A549 (cell line): ENCODE results near the gene GBF1. TPM values are rescaled to one million over a fixed set of nuclear protein-coding genes. Genes with fewer than 3 reads are reported as not detected.

Source experiments
- ATAC-seq, 2 experiments: fragments of 200-7000 bp in 1 of 2; fragments of >200 bp in 1 of 2; cut with Nextera tagmentation in 1 of 2; cut with Tn5 transposase in 1 of 2; 3 replicates each; pipeline versions ENCODE4 v1.8.0 to v1.9.1; 2018 to 2020; ENCODE audit warnings: mild to moderate bottlenecking in 1 of 2, moderate library complexity in 1 of 2
- CTCF ChIA-PET: fragments of 300-600 bp; sonication (Branson Sonifier 250); formaldehyde crosslinking; extraction: SDS; loops from one replicate; lab custom pipeline; 2021; ENCODE audit warnings: antibody characterized with exemption, inconsistent platforms; lab: Yijun Ruan, JAX
- POLR2A ChIA-PET: fragments of 350-600 bp; formaldehyde crosslinking; extraction: SDS; loops from one replicate; lab custom pipeline; 2021; ENCODE audit warnings: antibody characterized with exemption, inconsistent platforms; lab: Yijun Ruan, JAX
- DNase-seq, 2 experiments: peaks; one replicate each; pipeline versions ENCODE4 v3.0.0 to v3.0.0-alpha.2; 2011 to 2016; ENCODE audit warnings: low read depth in 1 of 2, low spot score in 1 of 2
- FAIRE-seq: peaks from 2 replicates; lab custom pipeline; 2011; peaks lifted over from hg19 to GRCh38; lab: Jason Lieb, UNC
- H3K27ac ChIP-seq, 2 experiments: fragments of >200 bp; sonication (Bioruptor Twin); formaldehyde crosslinking; 3 replicates each; pipeline ENCODE4 v1.5.1; 2016 to 2017
- H3K4me1 ChIP-seq: fragments of >200 bp; sonication (Bioruptor Twin); formaldehyde crosslinking; 3 replicates; pipeline ENCODE4 v1.6.1; 2016
- H3K4me2 ChIP-seq: fragments of >200 bp; sonication (Bioruptor Twin); formaldehyde crosslinking; 3 replicates; pipeline ENCODE4 v1.6.1; 2016
- H3K4me3 ChIP-seq: fragments of >200 bp; sonication (Bioruptor Twin); formaldehyde crosslinking; 3 replicates; pipeline ENCODE4 v1.5.1; 2016
- H3K9me3 ChIP-seq: fragments of >200 bp; sonication (Bioruptor Twin); formaldehyde crosslinking; 3 replicates; pipeline ENCODE4 v1.6.1; 2016
- CBX2 ChIP-seq: fragments of 200-600 bp; sonication (generic); IDR thresholded peaks from 2 replicates; pipeline ENCODE4 v1.6.1; 2016; ENCODE audit warnings: low read depth, mild to moderate bottlenecking, borderline replicate concordance
- CBX8 ChIP-seq: fragments of 200-600 bp; sonication (generic); IDR thresholded peaks from 2 replicates; pipeline ENCODE4 v1.6.1; 2016
- CEBPB ChIP-seq, 2 experiments: fragments of >200 bp in 1 of 2; sonication (Bioruptor Twin) in 1 of 2; formaldehyde crosslinking in 1 of 2; IDR thresholded peaks; 2 replicates each; pipeline ENCODE4 v1.6.1; 2012 to 2016
- CHD2 ChIP-seq: fragments of 150-350 bp; IDR thresholded peaks from 2 replicates; pipeline ENCODE4 v1.6.1; 2014; ENCODE audit warnings: low read length; ENCODE audit not compliant: partially characterized antibody
- EHF ChIP-seq: fragments of 250-450 bp; sonication (Bioruptor Pico); IDR thresholded peaks from 2 replicates; pipeline ENCODE4 v1.5.0; 2020; ENCODE audit warnings: mild to moderate bottlenecking
- EP300 ChIP-seq, 2 experiments: fragments of >200 bp; sonication (Bioruptor Twin); formaldehyde crosslinking; IDR thresholded peaks; 2 replicates in 1 of 2; 3 replicates in 1 of 2; pipeline ENCODE4 v1.6.1; 2016 to 2017
- HDAC2 ChIP-seq: fragments of 200-600 bp; sonication (generic); IDR thresholded peaks from 2 replicates; pipeline ENCODE4 v1.6.1; 2016
- HEYL ChIP-seq: fragments of 250-450 bp; sonication (Bioruptor Pico); IDR thresholded peaks from 2 replicates; pipeline ENCODE4 v1.8.0; 2021; ENCODE audit warnings: mild to moderate bottlenecking, moderate library complexity
- HOXA7 ChIP-seq: fragments of 250-450 bp; sonication (Bioruptor Pico); IDR thresholded peaks from 2 replicates; pipeline ENCODE4 v1.5.0; 2020; ENCODE audit warnings: mild to moderate bottlenecking, moderate library complexity
- HOXB13 ChIP-seq: fragments of 250-450 bp; sonication (Bioruptor Pico); IDR thresholded peaks from 2 replicates; pipeline ENCODE4 v1.5.0; 2020; ENCODE audit warnings: low read depth, mild to moderate bottlenecking, moderate library complexity
- HOXB5 ChIP-seq: fragments of 250-450 bp; sonication (Bioruptor Pico); IDR thresholded peaks from 2 replicates; pipeline ENCODE4 v1.5.0; 2020; ENCODE audit warnings: mild to moderate bottlenecking, moderate library complexity
- KDM1A ChIP-seq: fragments of 200-600 bp; sonication (generic); IDR thresholded peaks from 2 replicates; pipeline ENCODE4 v1.6.1; 2016; ENCODE audit warnings: low read depth, mild to moderate bottlenecking
- PHF8 ChIP-seq: fragments of 200-600 bp; sonication (generic); IDR thresholded peaks from 2 replicates; pipeline ENCODE4 v1.6.1; 2016; ENCODE audit warnings: low read depth, mild to moderate bottlenecking, antibody characterized with exemption, moderate library complexity, borderline replicate concordance
- RAD21 ChIP-seq, 2 experiments: fragments of >200 bp in 1 of 2; sonication (Bioruptor Twin) in 1 of 2; formaldehyde crosslinking in 1 of 2; IDR thresholded peaks in 1 of 2; conservative IDR thresholded peaks in 1 of 2; 2 replicates in 1 of 2; 3 replicates in 1 of 2; pipeline ENCODE4 v1.6.1; 2012 to 2018; ENCODE audit warnings: inconsistent platforms in 1 of 2
- SMC3 ChIP-seq: fragments of >200 bp; sonication (Bioruptor Twin); formaldehyde crosslinking; IDR thresholded peaks from 3 replicates; pipeline ENCODE4 v1.6.1; 2018; ENCODE audit warnings: inconsistent platforms
- ZC3H11A ChIP-seq: fragments of 450-650 bp; IDR thresholded peaks from 2 replicates; pipeline ENCODE4 v1.6.1; 2014; ENCODE audit warnings: antibody characterized with exemption, mild to moderate bottlenecking
- ZSCAN20 ChIP-seq: fragments of 250-450 bp; sonication (Bioruptor Pico); IDR thresholded peaks from 2 replicates; pipeline ENCODE4 v1.8.0; 2022; ENCODE audit warnings: mild to moderate bottlenecking, moderate library complexity
- WGBS: methylation state at CpG from one replicate; pipeline ENCODE4 v1.1.6; 2017; ENCODE audit errors: missing lambda C conversion rate; 5-methylcytosine and 5-hydroxymethylcytosine counted together
- polyA plus RNA-seq, 4 experiments: library from polyadenylated mRNA; depleted of rRNA in 3 of 4; stranded (reverse); fragments of >200 nt; fragmentation: RNase III in 1 of 4; extraction: RNeasy Plus Mini Kit Qiagen cat#74134 plus additional on column Dnase treatment in 1 of 4; gene quantifications; 2 replicates in 3 of 4; 3 replicates in 1 of 4; pipeline ENCODE4 v1.2.3, GENCODE V29; 2011 to 2017
- TF ChIP-seq, protein P1 (sequence below): fragments of 250-450 bp; sonication (Bioruptor Pico); IDR thresholded peaks from 2 replicates; pipeline ENCODE4 v1.5.0; 2020; ENCODE audit warnings: low read depth, mild to moderate bottlenecking, moderate library complexity
- TF ChIP-seq, protein P2 (sequence below): fragments of 150-350 bp; IDR thresholded peaks from 2 replicates; pipeline ENCODE4 v1.6.1; 2014; ENCODE audit warnings: low read depth, mild to moderate bottlenecking, low read length
- TF ChIP-seq, protein P3 (sequence below): IDR thresholded peaks from 2 replicates; pipeline ENCODE4 v1.6.1; 2012
- TF ChIP-seq, protein P4 (sequence below): fragments of >200 bp; sonication (Bioruptor Twin); formaldehyde crosslinking; IDR thresholded peaks from 3 replicates; pipeline ENCODE4 v1.5.1; 2016
- TF ChIP-seq, protein P5 (sequence below): IDR thresholded peaks from 2 replicates; pipeline ENCODE4 v1.6.1; 2012; ENCODE audit warnings: low read depth, borderline replicate concordance

The GBF1 gene
- polyA plus RNA-seq, 2 of the 4 experiments (the other 2 are of a cell fraction): 20.4 to 21.3 TPM

DNA sequence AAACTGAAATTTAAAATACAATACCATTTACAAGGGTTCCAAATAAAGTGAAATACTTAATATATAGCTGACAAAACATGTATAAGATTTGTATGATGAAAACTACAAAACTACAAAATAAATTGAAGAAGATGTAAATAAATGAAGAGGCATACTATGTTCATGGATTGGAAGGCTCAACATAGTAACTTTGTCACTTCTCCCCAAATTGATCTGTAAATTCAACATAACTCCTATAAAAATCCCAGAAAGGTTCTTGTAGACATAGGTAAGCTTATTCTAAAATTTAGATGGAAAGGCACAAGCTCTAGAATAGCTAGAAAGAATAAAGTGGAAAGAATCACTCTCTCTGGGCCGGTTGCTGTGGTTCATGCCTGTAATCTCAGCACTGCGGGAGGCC is 126.0 kb downstream of the GBF1 start:
- TF ChIP-seq, protein P1, sequence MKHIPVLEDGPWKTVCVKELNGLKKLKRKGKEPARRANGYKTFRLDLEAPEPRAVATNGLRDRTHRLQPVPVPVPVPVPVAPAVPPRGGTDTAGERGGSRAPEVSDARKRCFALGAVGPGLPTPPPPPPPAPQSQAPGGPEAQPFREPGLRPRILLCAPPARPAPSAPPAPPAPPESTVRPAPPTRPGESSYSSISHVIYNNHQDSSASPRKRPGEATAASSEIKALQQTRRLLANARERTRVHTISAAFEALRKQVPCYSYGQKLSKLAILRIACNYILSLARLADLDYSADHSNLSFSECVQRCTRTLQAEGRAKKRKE (CRISPR knock-in tag): no peak
- TF ChIP-seq HOXB5 (CRISPR knock-in tag): no peak
- no peak overlapping the region for H3K4me2 ChIP-seq
- no peak overlapping the region for H3K4me3 ChIP-seq
- peaks cover 10% of the 10 kb centered on the region for H3K9me3 ChIP-seq
- DNase-seq: no peak
- no peak for FAIRE-seq
- ChIA-PET POLR2A (no interaction called here), CTCF (interaction anchor here (1.0 to 17.7 kb wide), 10 partner anchors 9 to 143 kb away, joined by 3 to 140 read pairs (median 4); partner anchors contain the start of gene ELOVL3)
- ATAC-seq: no peak
- H3K27ac ChIP-seq: no peak overlapping the region
- peaks cover 22% of the 10 kb centered on the region for H3K4me1 ChIP-seq
- 98% methylated on average over 2 of the region's 2 CpGs for WGBS

DNA sequence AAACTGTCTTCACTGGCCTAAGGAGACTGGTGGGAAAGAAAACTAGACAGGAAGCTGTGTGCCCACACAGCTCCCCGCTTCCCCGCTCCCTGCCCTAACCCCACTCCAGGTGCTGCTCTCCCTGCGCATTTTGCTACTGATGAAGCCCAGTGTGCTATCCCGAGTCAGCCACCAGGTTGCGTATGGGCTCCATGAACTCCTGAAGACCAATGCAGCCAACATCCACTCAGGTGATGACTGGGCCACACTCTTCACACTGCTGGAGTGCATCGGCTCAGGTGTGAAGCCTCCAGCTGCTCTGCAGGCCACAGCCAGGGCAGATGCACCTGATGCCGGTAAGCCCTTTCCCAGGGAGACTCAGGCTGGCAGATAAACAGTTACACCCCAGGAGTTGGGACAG is 129.9 kb downstream of the GBF1 start:
- DNase-seq (no peak), ATAC-seq (peak; percentile 62 to 70; a peak in 4 of 6 replicates), FAIRE-seq (no peak)
- Histone ChIP-seq H3K4me1 (no peaks in the 10 kb centered on the region), H3K4me2 (no peak overlapping the region), H3K4me3 (no peak overlapping the region), H3K9me3 (peaks cover 8% of the 10 kb centered on the region), H3K27ac (no peak overlapping the region)
- WGBS: 93% methylated on average over 7 of the region's 7 CpGs
- TF ChIP-seq EP300 (IDR thresholded peaks at IDR 0.05) (no peak), CHD2 (no peak), RAD21 (conservative IDR thresholded peaks at IDR 0.05 in 1 of 2, IDR thresholded peaks at IDR 0.05 in 1 of 2) (peak in 1 of 2 experiments; percentile 24; a peak in 1 of 5 replicates)
- CTCF ChIA-PET: interaction anchor here (0.5 to 17.7 kb wide), 15 partner anchors 9 to 202 kb away, joined by 3 to 140 read pairs (median 4); partner anchors contain the start of genes ELOVL3 and NFKB2
- POLR2A ChIA-PET: no interaction called here

DNA sequence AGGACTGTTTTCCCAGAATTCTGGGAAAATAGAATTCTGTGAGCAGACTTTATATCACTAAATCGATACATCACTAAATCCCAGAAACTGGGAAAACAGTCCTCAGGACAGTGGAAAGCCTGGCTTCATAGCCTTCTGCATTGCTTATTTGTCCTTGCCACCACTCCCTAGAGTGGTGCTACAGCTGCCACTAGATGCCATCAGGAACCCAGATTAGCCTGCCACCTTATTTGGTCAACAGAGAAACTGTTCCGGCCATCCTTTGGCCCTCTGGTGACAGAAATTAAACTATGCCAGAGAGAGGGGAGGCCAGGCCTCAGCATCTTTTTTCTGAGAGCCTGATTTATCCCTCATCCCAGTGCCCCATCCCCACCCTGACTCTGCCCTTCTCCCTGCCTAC is 130.5 kb downstream of the GBF1 start:
- no peak for FAIRE-seq
- ChIA-PET POLR2A (no interaction called here), CTCF (interaction anchor here (0.5 to 17.7 kb wide), 14 partner anchors 9 to 202 kb away, joined by 3 to 140 read pairs (median 4); partner anchors contain the start of genes ELOVL3 and NFKB2)

DNA sequence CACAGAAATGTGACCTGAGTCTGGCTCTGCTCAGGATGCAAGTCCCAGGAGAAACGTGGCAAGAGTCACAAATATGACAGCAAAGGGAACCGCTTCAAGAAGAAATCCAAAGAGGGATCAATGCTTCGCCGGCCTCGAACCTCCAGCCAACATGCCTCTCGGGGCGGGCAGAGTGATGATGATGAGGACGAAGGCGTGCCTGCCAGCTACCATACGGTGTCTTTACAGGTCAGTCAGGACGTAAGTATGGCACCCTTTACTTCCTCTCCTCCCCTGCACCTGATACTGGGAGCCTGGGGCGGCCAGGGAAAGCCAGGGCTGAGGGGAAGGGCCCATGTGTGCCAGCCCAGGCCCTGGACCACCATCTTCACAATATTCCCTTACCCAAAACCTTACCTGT is 131.6 kb downstream of the GBF1 start:
- POLR2A ChIA-PET: no interaction called here
- 96% methylated on average over 12 of the region's 12 CpGs for WGBS
- CTCF ChIA-PET: interaction anchor here (0.6 to 17.7 kb wide), 5 partner anchors 18 to 157 kb away, joined by 3 to 140 read pairs (median 4); partner anchors contain the start of genes ELOVL3 and NFKB2
- no peak for TF ChIP-seq HDAC2
- TF ChIP-seq CEBPB (IDR thresholded peaks at IDR 0.05): no peak
- TF ChIP-seq, protein P2, sequence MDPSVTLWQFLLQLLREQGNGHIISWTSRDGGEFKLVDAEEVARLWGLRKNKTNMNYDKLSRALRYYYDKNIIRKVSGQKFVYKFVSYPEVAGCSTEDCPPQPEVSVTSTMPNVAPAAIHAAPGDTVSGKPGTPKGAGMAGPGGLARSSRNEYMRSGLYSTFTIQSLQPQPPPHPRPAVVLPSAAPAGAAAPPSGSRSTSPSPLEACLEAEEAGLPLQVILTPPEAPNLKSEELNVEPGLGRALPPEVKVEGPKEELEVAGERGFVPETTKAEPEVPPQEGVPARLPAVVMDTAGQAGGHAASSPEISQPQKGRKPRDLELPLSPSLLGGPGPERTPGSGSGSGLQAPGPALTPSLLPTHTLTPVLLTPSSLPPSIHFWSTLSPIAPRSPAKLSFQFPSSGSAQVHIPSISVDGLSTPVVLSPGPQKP: no peak
- no peak for TF ChIP-seq PHF8
- no peak for TF ChIP-seq CBX8
- TF ChIP-seq, protein P3, sequence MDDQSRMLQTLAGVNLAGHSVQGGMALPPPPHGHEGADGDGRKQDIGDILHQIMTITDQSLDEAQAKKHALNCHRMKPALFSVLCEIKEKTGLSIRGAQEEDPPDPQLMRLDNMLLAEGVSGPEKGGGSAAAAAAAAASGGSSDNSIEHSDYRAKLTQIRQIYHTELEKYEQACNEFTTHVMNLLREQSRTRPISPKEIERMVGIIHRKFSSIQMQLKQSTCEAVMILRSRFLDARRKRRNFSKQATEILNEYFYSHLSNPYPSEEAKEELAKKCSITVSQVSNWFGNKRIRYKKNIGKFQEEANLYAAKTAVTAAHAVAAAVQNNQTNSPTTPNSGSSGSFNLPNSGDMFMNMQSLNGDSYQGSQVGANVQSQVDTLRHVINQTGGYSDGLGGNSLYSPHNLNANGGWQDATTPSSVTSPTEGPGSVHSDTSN: no peak
- TF ChIP-seq HEYL: no peak
- TF ChIP-seq ZSCAN20 (CRISPR knock-in tag): no peak
- TF ChIP-seq, protein P4, sequence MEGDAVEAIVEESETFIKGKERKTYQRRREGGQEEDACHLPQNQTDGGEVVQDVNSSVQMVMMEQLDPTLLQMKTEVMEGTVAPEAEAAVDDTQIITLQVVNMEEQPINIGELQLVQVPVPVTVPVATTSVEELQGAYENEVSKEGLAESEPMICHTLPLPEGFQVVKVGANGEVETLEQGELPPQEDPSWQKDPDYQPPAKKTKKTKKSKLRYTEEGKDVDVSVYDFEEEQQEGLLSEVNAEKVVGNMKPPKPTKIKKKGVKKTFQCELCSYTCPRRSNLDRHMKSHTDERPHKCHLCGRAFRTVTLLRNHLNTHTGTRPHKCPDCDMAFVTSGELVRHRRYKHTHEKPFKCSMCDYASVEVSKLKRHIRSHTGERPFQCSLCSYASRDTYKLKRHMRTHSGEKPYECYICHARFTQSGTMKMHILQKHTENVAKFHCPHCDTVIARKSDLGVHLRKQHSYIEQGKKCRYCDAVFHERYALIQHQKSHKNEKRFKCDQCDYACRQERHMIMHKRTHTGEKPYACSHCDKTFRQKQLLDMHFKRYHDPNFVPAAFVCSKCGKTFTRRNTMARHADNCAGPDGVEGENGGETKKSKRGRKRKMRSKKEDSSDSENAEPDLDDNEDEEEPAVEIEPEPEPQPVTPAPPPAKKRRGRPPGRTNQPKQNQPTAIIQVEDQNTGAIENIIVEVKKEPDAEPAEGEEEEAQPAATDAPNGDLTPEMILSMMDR: no peak
- TF ChIP-seq HOXA7 (CRISPR knock-in tag): no peak
- TF ChIP-seq, protein P5, sequence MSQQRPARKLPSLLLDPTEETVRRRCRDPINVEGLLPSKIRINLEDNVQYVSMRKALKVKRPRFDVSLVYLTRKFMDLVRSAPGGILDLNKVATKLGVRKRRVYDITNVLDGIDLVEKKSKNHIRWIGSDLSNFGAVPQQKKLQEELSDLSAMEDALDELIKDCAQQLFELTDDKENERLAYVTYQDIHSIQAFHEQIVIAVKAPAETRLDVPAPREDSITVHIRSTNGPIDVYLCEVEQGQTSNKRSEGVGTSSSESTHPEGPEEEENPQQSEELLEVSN: no peak
- TF ChIP-seq ZC3H11A: no peak
- no peak for TF ChIP-seq EHF (CRISPR knock-in tag)
- TF ChIP-seq HOXB13 (CRISPR knock-in tag): no peak
- no peak for TF ChIP-seq RAD21 (conservative IDR thresholded peaks at IDR 0.05 in 1 of 2, IDR thresholded peaks at IDR 0.05 in 1 of 2)

More for the DNA sequence above, 130.5 kb downstream of the GBF1 start:
- H3K4me3 ChIP-seq: no peak overlapping the region
- H3K27ac ChIP-seq: no peak overlapping the region
- H3K4me1 ChIP-seq: no peaks in the 10 kb centered on the region
- peaks cover 1% of the 10 kb centered on the region; the same call in 1 of the 3 replicates for H3K9me3 ChIP-seq
- no peak overlapping the region for H3K4me2 ChIP-seq
- WGBS: 88% methylated on average over 2 of the region's 2 CpGs
- TF ChIP-seq CBX2 (no peak), PHF8 (no peak), HOXB5 (CRISPR knock-in tag) (no peak), SMC3 (no peak), HOXB13 (CRISPR knock-in tag) (no peak), KDM1A (no peak)
- TF ChIP-seq, protein P2: no peak
- DNase-seq: no peak
- ATAC-seq: peak; percentile 20 to 33; a peak in 2 of 6 replicates

More for the DNA sequence above, 131.6 kb downstream of the GBF1 start:
- DNase-seq (no peak), FAIRE-seq (no peak), ATAC-seq (no peak)
- Histone ChIP-seq H3K27ac (no peak overlapping the region), H3K9me3 (no peaks in the 10 kb centered on the region), H3K4me1 (no peaks in the 10 kb centered on the region), H3K4me2 (no peak overlapping the region), H3K4me3 (no peak overlapping the region)
